ENCODE data around the gene BMP5.
A peak's percentile ranks its signal among the peaks of the same experiment; 100 is the strongest.

Gene BMP5

GRCh38 chr6:55870181-55870813, 5.1 kb downstream of the BMP5 start:
- FAIRE-seq = peak; percentile 51

- FAIRE-seq = no peak
Measured at GRCh38 chr6:55869674-55870073, 5.7 kb downstream of the BMP5 start.

GRCh38 chr6:55868771-55869479, 6.5 kb downstream of the BMP5 start:
- FAIRE-seq = peak; percentile 24

- peak; percentile 78 for FAIRE-seq
Measured at GRCh38 chr6:55868176-55868575, 7.2 kb downstream of the BMP5 start.

GRCh38 chr6:55866128-55866527, 9.3 kb downstream of the BMP5 start:
- no peak for FAIRE-seq

GRCh38 chr6:55853008-55854001, 22.1 kb downstream of the BMP5 start:
- FAIRE-seq = no peak

- no peak for FAIRE-seq
Measured at GRCh38 chr6:55841341-55841740, 34.0 kb downstream of the BMP5 start.

GRCh38 chr6:55839080-55839479, 36.3 kb downstream of the BMP5 start:
- peak; percentile 30 for FAIRE-seq

- peak; percentile 43 for FAIRE-seq
Measured at GRCh38 chr6:55836945-55837344, 38.4 kb downstream of the BMP5 start.

GRCh38 chr6:55836481-55836880, 38.9 kb downstream of the BMP5 start:
- peak; percentile 94 for FAIRE-seq

- FAIRE-seq = no peak
Measured at GRCh38 chr6:55835220-55835619, 40.2 kb downstream of the BMP5 start.

- FAIRE-seq = peak; percentile 85
Measured at GRCh38 chr6:55833284-55833683, 42.1 kb downstream of the BMP5 start.

GRCh38 chr6:55827818-55828522, 47.4 kb downstream of the BMP5 start:
- no peak for FAIRE-seq

GRCh38 chr6:55826941-55827340, 48.4 kb downstream of the BMP5 start:
- FAIRE-seq = no peak

GRCh38 chr6:55825402-55826051, 49.9 kb downstream of the BMP5 start:
- FAIRE-seq = peak; percentile 95

GRCh38 chr6:55822815-55823214, 52.6 kb downstream of the BMP5 start:
- FAIRE-seq = no peak

GRCh38 chr6:55822005-55822404, 53.4 kb downstream of the BMP5 start:
- FAIRE-seq = no peak

GRCh38 chr6:55820696-55821095, 54.7 kb downstream of the BMP5 start:
- FAIRE-seq = no peak

GRCh38 chr6:55819811-55820210, 55.6 kb downstream of the BMP5 start:
- FAIRE-seq = no peak

- peak; percentile 13 for FAIRE-seq
Measured at GRCh38 chr6:55818482-55818881, 56.9 kb downstream of the BMP5 start.

GRCh38 chr6:55812509-55812908, 62.9 kb downstream of the BMP5 start:
- peak; percentile 95 for FAIRE-seq

GRCh38 chr6:55811074-55811473, 64.3 kb downstream of the BMP5 start:
- FAIRE-seq = no peak
